HepG2 (cell line): ENCODE results near the gene ING1. TPM values are rescaled to one million over a fixed set of nuclear protein-coding genes. Genes with fewer than 3 reads are reported as not detected.

Experiments
- ATF7 ChIP-seq, 2 experiments: fragments of 450-650 bp in 1 of 2; sonication (generic) in 1 of 2; formaldehyde crosslinking in 1 of 2; IDR thresholded peaks; 2 replicates each; pipeline versions ENCODE4 v1.4.0 to v1.6.1; 2016 to 2020; ENCODE audit warnings: antibody characterized with exemption in 1 of 2, mild to moderate bottlenecking in 1 of 2, missing genetic modification reagents in 1 of 2
- GATA4 ChIP-seq: sonication (generic); IDR thresholded peaks from 2 replicates; pipeline ENCODE4 v1.6.1; 2016; ENCODE audit warnings: antibody characterized with exemption, low read depth, borderline replicate concordance
- GLMP ChIP-seq: sonication (generic); formaldehyde crosslinking; IDR thresholded peaks from 2 replicates; pipeline ENCODE4 v1.9.0; 2021; ENCODE audit warnings: missing genetic modification reagents, mild to moderate bottlenecking, borderline replicate concordance
- HBP1 ChIP-seq: IDR thresholded peaks from 2 replicates; pipeline ENCODE4 v1.6.1; 2016; ENCODE audit warnings: low read depth, control low read depth
- KDM4B ChIP-seq: sonication (generic); formaldehyde crosslinking; IDR thresholded peaks from 2 replicates; pipeline ENCODE4 v1.4.0; 2020; ENCODE audit warnings: missing genetic modification reagents
- MNT ChIP-seq: fragments of 450-650 bp; IDR thresholded peaks from 2 replicates; pipeline ENCODE4 v1.6.1; 2016
- MTF2 ChIP-seq: sonication (generic); formaldehyde crosslinking; IDR thresholded peaks from 2 replicates; pipeline ENCODE4 v1.5.0; 2020; ENCODE audit warnings: missing genetic modification reagents, borderline replicate concordance
- MXD3 ChIP-seq: IDR thresholded peaks from 2 replicates; pipeline ENCODE4 v1.6.1; 2016; ENCODE audit warnings: mild to moderate bottlenecking, missing biosample characterization, missing genetic modification reagents
- MZF1 ChIP-seq: sonication (generic); formaldehyde crosslinking; IDR thresholded peaks from 2 replicates; pipeline ENCODE4 v1.8.1; 2023; ENCODE audit warnings: mild to moderate bottlenecking, missing genetic modification reagents, borderline replicate concordance
- NFE2 ChIP-seq: sonication (generic); formaldehyde crosslinking; IDR thresholded peaks from 2 replicates; pipeline ENCODE4 v1.4.0; 2020; ENCODE audit warnings: missing genetic modification reagents
- SIX1 ChIP-seq: sonication (generic); formaldehyde crosslinking; IDR thresholded peaks from 2 replicates; pipeline ENCODE4 v1.4.0; 2020; ENCODE audit warnings: missing genetic modification reagents, borderline replicate concordance
- U2AF1 ChIP-seq: fragments of 200-400 bp; formaldehyde crosslinking; optimal IDR thresholded peaks from 2 replicates; pipeline ENCODE3; 2017; ENCODE audit warnings: mild to moderate bottlenecking, low read depth, low read length
- ZNF501 ChIP-seq: sonication (generic); formaldehyde crosslinking; IDR thresholded peaks from 2 replicates; pipeline ENCODE4 v1.5.1; 2020; ENCODE audit warnings: mild to moderate bottlenecking, moderate library complexity, missing genetic modification reagents
- ZNF567 ChIP-seq: sonication (generic); formaldehyde crosslinking; IDR thresholded peaks from 2 replicates; pipeline ENCODE4 v1.8.1; 2023; ENCODE audit warnings: mild to moderate bottlenecking, missing genetic modification reagents, borderline replicate concordance
- ZNF619 ChIP-seq: sonication (generic); formaldehyde crosslinking; IDR thresholded peaks from 2 replicates; pipeline ENCODE4 v1.4.0; 2020; ENCODE audit warnings: mild to moderate bottlenecking, missing genetic modification reagents
- ZNF678 ChIP-seq: sonication (generic); formaldehyde crosslinking; IDR thresholded peaks from 2 replicates; pipeline ENCODE4 v1.4.0; 2020; ENCODE audit warnings: mild to moderate bottlenecking, missing genetic modification reagents
- ZNF713 ChIP-seq: sonication (generic); formaldehyde crosslinking; IDR thresholded peaks from 2 replicates; pipeline ENCODE4 v1.4.0; 2020; ENCODE audit warnings: mild to moderate bottlenecking, missing genetic modification reagents
- polyA plus RNA-seq, 8 experiments: library from polyadenylated mRNA; depleted of rRNA in 3 of 8; stranded (reverse) in 7 of 8; unstranded in 1 of 8; fragments of >200 nt; fragmentation: Illumina TruSeq in 4 of 8; extraction: Trizol in 4 of 8; gene quantifications; 2 replicates each; pipeline versions ENCODE4 v1.2.1 to v1.2.3, GENCODE V29; 2011 to 2016; ENCODE audit warnings: low read depth in 4 of 8, missing spikeins in 1 of 8, mixed read lengths in 1 of 8; ENCODE audit not compliant: insufficient read depth in 1 of 8
- total RNA-seq, 5 experiments: library from RNA; depleted of rRNA; stranded (reverse); fragments of >200 nt; fragmentation: Illumina TruSeq; extraction: Trizol; gene quantifications; 2 replicates each; pipeline ENCODE4 v1.2.3, GENCODE V29; 2016; ENCODE audit warnings: low read depth in 1 of 5
- TF ChIP-seq, protein P1 (sequence below): sonication (generic); formaldehyde crosslinking; IDR thresholded peaks from 2 replicates; pipeline ENCODE4 v1.8.0; 2022; ENCODE audit warnings: missing genetic modification reagents, mild to moderate bottlenecking, borderline replicate concordance
- TF ChIP-seq, protein P2 (sequence below): sonication (generic); formaldehyde crosslinking; IDR thresholded peaks from 2 replicates; pipeline ENCODE4 v1.5.0; 2020; ENCODE audit warnings: mild to moderate bottlenecking, missing genetic modification reagents

The ING1 gene
- total and polyA plus RNA-seq, 2 of the 13 experiments (the other 11 are each of a cell fraction or from before 2014, with no cell fraction given) = 8.1 to 16.1 TPM

GRCh38 chr13:110714797-110715394 is 1.4 kb downstream of the ING1 start (continued):
- TF ChIP-seq ATF7 (IDR thresholded peaks at IDR 0.05) (no peak), ATF7 (CRISPR knock-in tag; IDR thresholded peaks at IDR 0.05) (no peak; the same call in 1 of the 2 replicates), ZNF678 (CRISPR knock-in tag) (no peak; the same call in 1 of the 2 replicates), GATA4 (peak; percentile 96), ZNF501 (CRISPR knock-in tag) (peak; percentile 54), KDM4B (no peak), MTF2 (CRISPR knock-in tag) (no peak), MXD3 (CRISPR knock-in tag) (no peak), SIX1 (CRISPR knock-in tag) (no peak; the same call in 1 of the 2 replicates), U2AF1 (no peak), ZNF567 (CRISPR knock-in tag) (no peak), NFE2 (CRISPR knock-in tag) (no peak), MZF1 (CRISPR knock-in tag) (no peak), HBP1 (CRISPR knock-in tag) (peak; percentile 72), GLMP (CRISPR knock-in tag) (no peak), ZNF713 (CRISPR knock-in tag) (no peak), MNT (no peak), ZNF619 (no peak)
- TF ChIP-seq, protein P1, sequence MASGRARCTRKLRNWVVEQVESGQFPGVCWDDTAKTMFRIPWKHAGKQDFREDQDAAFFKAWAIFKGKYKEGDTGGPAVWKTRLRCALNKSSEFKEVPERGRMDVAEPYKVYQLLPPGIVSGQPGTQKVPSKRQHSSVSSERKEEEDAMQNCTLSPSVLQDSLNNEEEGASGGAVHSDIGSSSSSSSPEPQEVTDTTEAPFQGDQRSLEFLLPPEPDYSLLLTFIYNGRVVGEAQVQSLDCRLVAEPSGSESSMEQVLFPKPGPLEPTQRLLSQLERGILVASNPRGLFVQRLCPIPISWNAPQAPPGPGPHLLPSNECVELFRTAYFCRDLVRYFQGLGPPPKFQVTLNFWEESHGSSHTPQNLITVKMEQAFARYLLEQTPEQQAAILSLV (CRISPR knock-in tag) = 0 out of 2 replicates have a peak, but pooled peaks have one; percentile 29
- TF ChIP-seq, protein P2, sequence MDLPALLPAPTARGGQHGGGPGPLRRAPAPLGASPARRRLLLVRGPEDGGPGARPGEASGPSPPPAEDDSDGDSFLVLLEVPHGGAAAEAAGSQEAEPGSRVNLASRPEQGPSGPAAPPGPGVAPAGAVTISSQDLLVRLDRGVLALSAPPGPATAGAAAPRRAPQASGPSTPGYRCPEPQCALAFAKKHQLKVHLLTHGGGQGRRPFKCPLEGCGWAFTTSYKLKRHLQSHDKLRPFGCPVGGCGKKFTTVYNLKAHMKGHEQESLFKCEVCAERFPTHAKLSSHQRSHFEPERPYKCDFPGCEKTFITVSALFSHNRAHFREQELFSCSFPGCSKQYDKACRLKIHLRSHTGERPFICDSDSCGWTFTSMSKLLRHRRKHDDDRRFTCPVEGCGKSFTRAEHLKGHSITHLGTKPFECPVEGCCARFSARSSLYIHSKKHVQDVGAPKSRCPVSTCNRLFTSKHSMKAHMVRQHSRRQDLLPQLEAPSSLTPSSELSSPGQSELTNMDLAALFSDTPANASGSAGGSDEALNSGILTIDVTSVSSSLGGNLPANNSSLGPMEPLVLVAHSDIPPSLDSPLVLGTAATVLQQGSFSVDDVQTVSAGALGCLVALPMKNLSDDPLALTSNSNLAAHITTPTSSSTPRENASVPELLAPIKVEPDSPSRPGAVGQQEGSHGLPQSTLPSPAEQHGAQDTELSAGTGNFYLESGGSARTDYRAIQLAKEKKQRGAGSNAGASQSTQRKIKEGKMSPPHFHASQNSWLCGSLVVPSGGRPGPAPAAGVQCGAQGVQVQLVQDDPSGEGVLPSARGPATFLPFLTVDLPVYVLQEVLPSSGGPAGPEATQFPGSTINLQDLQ = peak; percentile 36; the same call in 1 of the 2 replicates
